Activated naive CD4-positive, alpha-beta T cell treated with anti-CD3 and anti-CD28 coated beads for 36 hours (primary cell): ENCODE measurements around the gene MAMSTR. TPM values are rescaled to one million over a fixed set of nuclear protein-coding genes. Genes with fewer than 3 reads are reported as not detected.
A peak's percentile ranks its signal among the peaks of the same experiment; 100 is the strongest.

Source experiments
- CTCF ChIA-PET: fragments of 350-600 bp; sonication (Branson Sonifier 250); formaldehyde crosslinking; loops from one replicate; lab custom pipeline; 2021; ENCODE audit warnings: antibody characterized with exemption; lab: Charles Lee
- DNase-seq: peaks from one replicate; pipeline ENCODE4 v3.0.0-alpha.2; 2020
- H3K27ac Mint-ChIP-seq: one replicate; pipeline ENCODE4 v1.8.0; 2021; ENCODE audit warnings: mild to moderate bottlenecking, mixed read lengths
- H3K27me3 Mint-ChIP-seq: one replicate; pipeline ENCODE4 v1.8.0; 2021; ENCODE audit warnings: low read depth, mixed read lengths
- H3K36me3 Mint-ChIP-seq: one replicate; pipeline ENCODE4 v1.8.0; 2021; ENCODE audit warnings: low read depth, mixed read lengths
- H3K4me1 Mint-ChIP-seq: one replicate; pipeline ENCODE4 v1.8.0; 2021; ENCODE audit warnings: low read depth, mixed read lengths
- H3K4me3 Mint-ChIP-seq: one replicate; pipeline ENCODE4 v1.8.0; 2021; ENCODE audit warnings: mild to moderate bottlenecking, moderate library complexity, mixed read lengths
- H3K9me3 Mint-ChIP-seq: one replicate; pipeline ENCODE4 v1.8.0; 2021; ENCODE audit warnings: mixed read lengths
- intact Hi-C: fragments of 100-400 bp; cut with micrococcal nuclease; formaldehyde crosslinking; loops from one replicate; pipeline ENCODE4 v1.15.1; 2023
- total RNA-seq, 2 experiments: library from RNA; stranded (reverse); gene quantifications; one replicate each; pipeline ENCODE4 v1.2.3, GENCODE V29; 2021

MAMSTR gene
- total RNA-seq, 2 experiments from 2014 or later = 0.44 to 0.57 TPM

GRCh38 chr19:48674921-48675824 is 44.4 kb downstream of the MAMSTR start:
- intact Hi-C loops = loop anchor here (1.0 kb wide), 2 partner anchors 29 to 63 kb away; partner anchors contain the start of gene CA11
- no peaks in the 10 kb centered on the region for H3K27me3 Mint-ChIP-seq
- no peak overlapping the region for H3K27ac Mint-ChIP-seq
- H3K4me1 Mint-ChIP-seq = peaks cover 5% of the 10 kb centered on the region
- H3K36me3 Mint-ChIP-seq = no peaks in the 10 kb centered on the region
- CTCF ChIA-PET = interaction anchor here (0.7 to 2.7 kb wide), 14 partner anchors 10 to 226 kb away, joined by 3 to 17 read pairs (median 5); partner anchors contain the start of genes CA11 and FUT2
- H3K9me3 Mint-ChIP-seq = no peaks in the 10 kb centered on the region
- peak; percentile 86 for DNase-seq
- H3K4me3 Mint-ChIP-seq = no peak overlapping the region

GRCh38 chr19:48674216-48674809 is 45.2 kb downstream of the MAMSTR start:
- intact Hi-C loops = no loop called here
- Mint-ChIP-seq H3K27ac (no peak overlapping the region), H3K4me3 (no peak overlapping the region), H3K36me3 (no peaks in the 10 kb centered on the region), H3K9me3 (no peaks in the 10 kb centered on the region), H3K27me3 (no peaks in the 10 kb centered on the region), H3K4me1 (peaks cover 5% of the 10 kb centered on the region)
- CTCF ChIA-PET = interaction anchor here (0.7 to 2.7 kb wide), 11 partner anchors 9 to 114 kb away, joined by 3 to 17 read pairs (median 6); partner anchors contain the start of genes CA11 and FUT2
- no peak for DNase-seq

- no peaks in the 10 kb centered on the region for H3K36me3 Mint-ChIP-seq
- H3K4me1 Mint-ChIP-seq = peaks cover 5% of the 10 kb centered on the region
- H3K27ac Mint-ChIP-seq = no peak overlapping the region
- intact Hi-C loops = no loop called here
- no peaks in the 10 kb centered on the region for H3K9me3 Mint-ChIP-seq
- H3K27me3 Mint-ChIP-seq = no peaks in the 10 kb centered on the region
- CTCF ChIA-PET = interaction anchor here (0.6 to 2.6 kb wide), 6 partner anchors 9 to 602 kb away, joined by 5 to 17 read pairs (median 6); partner anchors contain the start of genes CA11 and FUT2
- no peak for DNase-seq
- H3K4me3 Mint-ChIP-seq = no peak overlapping the region
Observed at GRCh38 chr19:48673436-48674100, 46.0 kb downstream of the MAMSTR start.

- CTCF ChIA-PET = interaction anchor here (0.6 kb wide), 1 partner anchor 603 kb away, joined by 5 read pairs; no protein-coding TSS in a partner anchor
- H3K4me3 Mint-ChIP-seq = no peak within 1 kb of the TSS
- no peaks in the 10 kb centered on the region for H3K27me3 Mint-ChIP-seq
- H3K27ac Mint-ChIP-seq = no peak within 1 kb of the TSS
- H3K4me1 Mint-ChIP-seq = peaks cover 5% of the 10 kb centered on the region
- H3K36me3 Mint-ChIP-seq = no peaks in the 10 kb centered on the region
- intact Hi-C loops = no loop called here
- no peak for DNase-seq
- H3K9me3 Mint-ChIP-seq = no peaks in the 10 kb centered on the region
Observed at GRCh38 chr19:48672994-48673393, 46.5 kb downstream of the MAMSTR start, which contains the start of gene NTN5. NTN5 (minus strand) TSS chr19:48673017; CDS start chr19:48670986, 2,031 bp downstream.

GRCh38 chr19:48671446-48671995 is 48.0 kb downstream of the MAMSTR start:
- intact Hi-C loops = no loop called here
- H3K4me3 Mint-ChIP-seq = no peak overlapping the region
- CTCF ChIA-PET = interaction anchor here (0.6 kb wide), 1 partner anchor 28 kb away, joined by 5 read pairs; no protein-coding TSS in a partner anchor
- H3K36me3 Mint-ChIP-seq = no peaks in the 10 kb centered on the region
- H3K27me3 Mint-ChIP-seq = no peaks in the 10 kb centered on the region
- H3K27ac Mint-ChIP-seq = no peak overlapping the region
- no peaks in the 10 kb centered on the region for H3K9me3 Mint-ChIP-seq
- DNase-seq = no peak
- peaks cover 5% of the 10 kb centered on the region for H3K4me1 Mint-ChIP-seq

GRCh38 chr19:48670699-48671445 is 48.7 kb downstream of the MAMSTR start:
- no peak for DNase-seq
- no peaks in the 10 kb centered on the region for H3K9me3 Mint-ChIP-seq
- H3K27ac Mint-ChIP-seq = no peak overlapping the region
- CTCF ChIA-PET = interaction anchor here (0.6 kb wide), 2 partner anchors 29 to 1327 kb away, joined by 3 to 5 read pairs; no protein-coding TSS in a partner anchor
- H3K27me3 Mint-ChIP-seq = no peaks in the 10 kb centered on the region
- no peaks in the 10 kb centered on the region for H3K36me3 Mint-ChIP-seq
- H3K4me3 Mint-ChIP-seq = no peak overlapping the region
- peaks cover 5% of the 10 kb centered on the region for H3K4me1 Mint-ChIP-seq
- intact Hi-C loops = no loop called here

GRCh38 chr19:48669903-48670668 is 49.4 kb downstream of the MAMSTR start:
- CTCF ChIA-PET = interaction anchor here (0.6 kb wide), 1 partner anchor 1326 kb away, joined by 3 read pairs; no protein-coding TSS in a partner anchor
- no peak overlapping the region for H3K27ac Mint-ChIP-seq
- intact Hi-C loops = no loop called here

GRCh38 chr19:48668761-48669160 is 50.8 kb downstream of the MAMSTR start:
- no peak overlapping the region for H3K27ac Mint-ChIP-seq
- no peaks in the 10 kb centered on the region for H3K9me3 Mint-ChIP-seq
- CTCF ChIA-PET = no interaction called here
- H3K4me1 Mint-ChIP-seq = no peaks in the 10 kb centered on the region
- no peaks in the 10 kb centered on the region for H3K36me3 Mint-ChIP-seq
- intact Hi-C loops = no loop called here
- H3K27me3 Mint-ChIP-seq = no peaks in the 10 kb centered on the region
- no peak overlapping the region for H3K4me3 Mint-ChIP-seq
- no peak for DNase-seq

More at GRCh38 chr19:48669903-48670668, 49.4 kb downstream of the MAMSTR start:
- Mint-ChIP-seq H3K4me1 (peaks cover 1% of the 10 kb centered on the region), H3K4me3 (no peak overlapping the region), H3K27me3 (no peaks in the 10 kb centered on the region), H3K36me3 (no peaks in the 10 kb centered on the region), H3K9me3 (no peaks in the 10 kb centered on the region)
- DNase-seq = no peak

GRCh38 chr19:48668332-48668731 is 51.2 kb downstream of the MAMSTR start:
- H3K36me3 Mint-ChIP-seq = no peaks in the 10 kb centered on the region
- H3K27ac Mint-ChIP-seq = no peak overlapping the region
- no peaks in the 10 kb centered on the region for H3K9me3 Mint-ChIP-seq
- no peaks in the 10 kb centered on the region for H3K4me1 Mint-ChIP-seq
- DNase-seq = no peak
- intact Hi-C loops = no loop called here
- H3K27me3 Mint-ChIP-seq = no peaks in the 10 kb centered on the region
- H3K4me3 Mint-ChIP-seq = no peak overlapping the region
- CTCF ChIA-PET = no interaction called here

- CTCF ChIA-PET = interaction anchor here (1.3 kb wide), 1 partner anchor 9 kb away, joined by 7 read pairs; no protein-coding TSS in a partner anchor
- Mint-ChIP-seq H3K9me3 (no peaks in the 10 kb centered on the region), H3K4me3 (no peak overlapping the region), H3K36me3 (no peaks in the 10 kb centered on the region), H3K27ac (no peak overlapping the region), H3K4me1 (peaks cover 6% of the 10 kb centered on the region), H3K27me3 (no peaks in the 10 kb centered on the region)
- no peak for DNase-seq
- intact Hi-C loops = no loop called here
Observed at GRCh38 chr19:48665786-48666185, 53.7 kb downstream of the MAMSTR start.
